Calu3 (cell line): Measurements from ENCODE around the gene UBE2G1. TPM values are rescaled to one million over a fixed set of nuclear protein-coding genes. Genes with fewer than 3 reads are reported as not detected.

ENCODE experiments used
- BruUV-seq: library from RNA; stranded (reverse); fragments of 400-500 nt; replicated peaks from 2 replicates; lab custom pipeline; 2021; lab: Mats Ljungman, UMichigan
- CTCF ChIA-PET: fragments of 300-600 bp; sonication (Branson Sonifier 250); formaldehyde crosslinking; loops from one replicate; lab custom pipeline; 2022; ENCODE audit warnings: antibody characterized with exemption; lab: Charles Lee
- DNase-seq: peaks from one replicate; pipeline ENCODE4 v3.0.0; 2022
- H3K27ac Mint-ChIP-seq: one replicate; pipeline ENCODE4 v1.8.0; 2022; ENCODE audit warnings: mixed read lengths; ENCODE audit not compliant: unreplicated experiment
- H3K27me3 Mint-ChIP-seq: one replicate; pipeline ENCODE4 v1.8.0; 2022; ENCODE audit warnings: mixed read lengths; ENCODE audit not compliant: unreplicated experiment
- H3K36me3 Mint-ChIP-seq: one replicate; pipeline ENCODE4 v1.8.0; 2022; ENCODE audit warnings: mild to moderate bottlenecking, moderate library complexity, mixed read lengths; ENCODE audit not compliant: insufficient read depth, unreplicated experiment
- H3K4me1 Mint-ChIP-seq: one replicate; pipeline ENCODE4 v1.8.0; 2022; ENCODE audit warnings: mild to moderate bottlenecking, low read depth, mixed read lengths; ENCODE audit not compliant: unreplicated experiment
- H3K4me3 Mint-ChIP-seq: one replicate; pipeline ENCODE4 v1.8.0; 2022; ENCODE audit warnings: mild to moderate bottlenecking, low read depth, moderate library complexity, mixed read lengths; ENCODE audit not compliant: unreplicated experiment
- H3K9me3 Mint-ChIP-seq: one replicate; pipeline ENCODE4 v1.8.0; 2022; ENCODE audit warnings: low read depth, mixed read lengths; ENCODE audit not compliant: unreplicated experiment
- intact Hi-C: fragments of 100-400 bp; cut with micrococcal nuclease; formaldehyde crosslinking; loops from one replicate; pipeline ENCODE4 v1.10.0; 2022; ENCODE audit not compliant: unreplicated experiment
- total RNA-seq: library from RNA; stranded (reverse); gene quantifications from 2 replicates; pipeline ENCODE4 v1.2.3, GENCODE V29; 2022
- TF ChIP-seq, protein P1 (sequence below): fragments of 200-600 bp; IDR thresholded peaks from one replicate; pipeline ENCODE4 v1.8.0; 2022; ENCODE audit warnings: antibody characterized with exemption; ENCODE audit not compliant: unreplicated experiment

Gene UBE2G1
- total RNA-seq, 1 experiment from 2014 or later = 52.0 TPM

DNA sequence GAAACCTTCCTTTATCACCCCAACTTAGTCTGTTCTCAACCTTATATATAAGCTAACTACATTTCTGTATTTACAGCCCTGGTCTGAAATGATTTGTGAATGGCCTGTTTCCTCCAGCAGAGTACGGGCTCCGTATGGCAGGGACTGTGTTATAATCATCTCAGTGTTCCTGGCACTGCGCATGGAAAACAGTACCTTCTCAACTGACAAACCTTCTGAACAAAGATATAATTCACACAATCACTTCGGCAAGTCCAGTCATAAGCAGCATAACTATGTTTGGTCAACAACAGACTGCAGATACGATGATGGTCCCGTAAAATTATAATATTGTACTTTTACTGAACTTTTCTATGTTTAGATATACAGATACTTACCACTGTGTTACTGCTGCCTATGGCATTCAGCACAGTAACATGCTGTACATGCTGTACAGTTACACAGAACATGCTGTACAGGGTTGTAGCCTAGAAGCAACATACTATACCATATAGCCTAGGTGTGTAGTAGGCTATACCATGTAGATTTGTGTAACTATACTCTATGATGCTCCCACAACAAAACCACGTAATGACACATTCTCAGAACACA is 132.7 kb downstream of the UBE2G1 start:
- no peaks in the 10 kb centered on the region for H3K4me1 Mint-ChIP-seq
- DNase-seq = no peak
- BruUV-seq = no TSS peak
- no peak overlapping the region for H3K4me3 Mint-ChIP-seq
- H3K27me3 Mint-ChIP-seq = no peaks in the 10 kb centered on the region
- no peaks in the 10 kb centered on the region for H3K9me3 Mint-ChIP-seq
- TF ChIP-seq, protein P1, sequence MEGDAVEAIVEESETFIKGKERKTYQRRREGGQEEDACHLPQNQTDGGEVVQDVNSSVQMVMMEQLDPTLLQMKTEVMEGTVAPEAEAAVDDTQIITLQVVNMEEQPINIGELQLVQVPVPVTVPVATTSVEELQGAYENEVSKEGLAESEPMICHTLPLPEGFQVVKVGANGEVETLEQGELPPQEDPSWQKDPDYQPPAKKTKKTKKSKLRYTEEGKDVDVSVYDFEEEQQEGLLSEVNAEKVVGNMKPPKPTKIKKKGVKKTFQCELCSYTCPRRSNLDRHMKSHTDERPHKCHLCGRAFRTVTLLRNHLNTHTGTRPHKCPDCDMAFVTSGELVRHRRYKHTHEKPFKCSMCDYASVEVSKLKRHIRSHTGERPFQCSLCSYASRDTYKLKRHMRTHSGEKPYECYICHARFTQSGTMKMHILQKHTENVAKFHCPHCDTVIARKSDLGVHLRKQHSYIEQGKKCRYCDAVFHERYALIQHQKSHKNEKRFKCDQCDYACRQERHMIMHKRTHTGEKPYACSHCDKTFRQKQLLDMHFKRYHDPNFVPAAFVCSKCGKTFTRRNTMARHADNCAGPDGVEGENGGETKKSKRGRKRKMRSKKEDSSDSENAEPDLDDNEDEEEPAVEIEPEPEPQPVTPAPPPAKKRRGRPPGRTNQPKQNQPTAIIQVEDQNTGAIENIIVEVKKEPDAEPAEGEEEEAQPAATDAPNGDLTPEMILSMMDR = no peak
- CTCF ChIA-PET = interaction anchor here (0.6 kb wide), 1 partner anchor 27 kb away, joined by 3 read pairs; no protein-coding TSS in a partner anchor
- intact Hi-C loops = no loop called here
- H3K27ac Mint-ChIP-seq = no peak overlapping the region
- H3K36me3 Mint-ChIP-seq = peaks cover 4% of the 10 kb centered on the region

DNA sequence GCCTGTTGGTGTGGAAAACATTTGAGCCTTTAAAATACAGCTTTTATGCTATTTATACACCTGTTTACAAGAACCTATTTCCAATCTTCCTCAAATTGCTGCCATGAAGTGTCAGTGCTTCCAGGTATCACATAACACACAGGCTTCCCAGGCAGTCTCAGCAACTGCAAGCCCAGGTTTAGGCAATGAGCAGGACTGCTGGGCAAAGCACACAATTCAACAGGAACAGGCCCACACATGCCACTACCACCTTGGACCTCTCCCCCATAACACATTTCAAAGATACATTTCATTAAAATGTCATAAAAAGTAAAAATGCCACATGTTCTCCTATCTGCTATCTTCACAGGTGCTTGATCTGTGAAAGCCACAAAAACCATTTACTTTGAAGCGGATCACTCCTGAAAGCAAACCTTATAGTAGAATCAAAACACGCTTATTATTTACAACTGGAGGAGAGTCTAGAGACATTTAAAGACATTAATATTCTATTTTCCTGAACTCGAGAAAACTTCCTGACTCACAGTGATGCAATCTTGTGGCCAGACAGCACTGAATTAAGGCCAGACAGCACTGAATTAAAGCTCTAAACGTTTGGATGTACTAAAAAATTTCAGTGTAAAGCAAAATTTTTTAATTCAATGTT is 134.2 kb downstream of the UBE2G1 start:
- Mint-ChIP-seq H3K9me3 (no peaks in the 10 kb centered on the region), H3K27ac (no peak overlapping the region), H3K4me1 (no peaks in the 10 kb centered on the region), H3K27me3 (no peaks in the 10 kb centered on the region), H3K36me3 (peaks cover 4% of the 10 kb centered on the region), H3K4me3 (no peak overlapping the region)
- CTCF ChIA-PET = no interaction called here
- no peak for DNase-seq
- intact Hi-C loops = no loop called here
- BruUV-seq = no TSS peak
- TF ChIP-seq, protein P1 = no peak

DNA sequence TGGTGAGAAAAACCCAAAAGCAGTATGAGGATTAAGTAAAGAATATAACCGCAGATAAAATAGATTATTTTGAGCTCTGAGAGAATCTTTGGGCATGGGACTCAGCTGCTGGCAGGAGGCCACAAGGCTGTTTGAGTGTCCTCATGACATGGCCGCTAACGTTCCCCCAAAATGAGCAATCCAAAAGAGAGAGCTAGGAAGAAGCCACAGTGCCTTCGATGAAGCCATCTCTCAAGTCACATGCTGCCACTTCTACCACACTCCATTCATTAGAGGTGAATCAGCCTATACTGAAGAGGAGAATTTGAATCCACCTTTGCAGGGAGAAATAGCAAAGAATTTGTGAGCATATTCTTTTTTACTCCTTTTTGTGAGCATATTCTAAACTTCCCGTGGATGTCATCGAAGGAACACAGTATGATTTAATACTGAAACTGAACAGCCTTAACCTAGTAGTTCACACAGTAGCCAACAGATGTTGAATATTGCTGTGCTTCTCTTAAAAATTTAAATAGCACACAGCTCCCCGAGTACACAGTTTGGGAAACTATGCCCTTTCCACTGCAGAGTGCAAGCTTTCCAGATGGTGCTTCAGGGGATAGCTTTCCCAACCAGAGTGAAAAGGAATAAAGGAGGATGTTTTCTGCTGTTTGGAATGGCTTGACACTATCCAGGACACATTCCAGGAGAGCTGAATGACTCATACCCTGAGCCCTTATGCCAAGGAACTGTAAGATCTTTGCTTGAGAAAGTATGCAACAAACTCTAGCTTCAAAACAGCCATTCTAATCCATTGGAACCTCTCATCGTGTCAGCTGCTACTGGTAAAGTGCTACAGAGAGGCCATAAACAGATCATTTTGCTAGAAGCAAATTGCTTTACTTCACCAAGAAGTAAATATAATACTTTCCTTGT is 136.6 kb downstream of the UBE2G1 start:
- TF ChIP-seq, protein P1 = no peak
- no peak for DNase-seq
- no TSS peak for BruUV-seq
- Mint-ChIP-seq H3K4me1 (no peaks in the 10 kb centered on the region), H3K4me3 (no peak overlapping the region), H3K27ac (no peak overlapping the region), H3K36me3 (peaks cover 4% of the 10 kb centered on the region), H3K27me3 (no peaks in the 10 kb centered on the region), H3K9me3 (no peaks in the 10 kb centered on the region)
- CTCF ChIA-PET = interaction anchor here (0.5 to 1.0 kb wide), 2 partner anchors 15 to 22 kb away, joined by 3 read pairs; no protein-coding TSS in a partner anchor
- intact Hi-C loops = no loop called here

DNA sequence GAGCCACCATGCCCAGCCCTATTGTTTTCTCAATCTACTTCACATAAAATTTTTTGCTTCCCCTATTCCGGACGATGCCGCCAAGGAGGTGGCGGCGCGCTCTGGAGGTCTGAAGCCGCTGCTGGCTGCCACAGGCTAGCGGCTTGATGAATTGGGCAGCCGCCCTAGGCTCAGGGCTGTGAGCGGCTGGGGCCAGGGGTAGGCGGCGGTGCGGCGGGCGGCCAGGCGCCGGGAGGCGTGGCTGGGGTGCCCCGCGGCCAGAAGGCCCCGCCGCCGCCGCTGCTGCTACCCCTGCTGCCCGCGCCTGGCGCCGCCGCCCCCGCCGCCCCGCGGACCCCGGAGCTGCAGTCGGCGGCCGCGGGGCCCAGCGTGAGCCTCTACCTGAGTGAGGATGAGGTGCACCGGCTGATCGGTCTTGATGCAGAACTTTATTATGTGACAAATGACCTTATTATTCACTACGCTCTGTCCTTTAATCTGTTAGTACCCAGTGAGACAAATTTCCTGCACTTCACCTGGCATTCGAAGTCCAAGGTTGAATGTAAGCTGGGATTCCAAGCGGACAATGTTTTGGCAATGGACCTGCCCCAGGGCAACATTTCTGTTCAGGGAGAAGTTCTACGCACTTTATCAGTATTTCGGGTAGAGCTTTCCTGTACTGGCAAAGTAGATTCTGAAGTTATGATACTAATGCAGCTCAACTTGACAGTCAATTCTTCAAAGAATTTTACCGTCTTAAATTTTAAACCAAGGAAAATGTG is 144.4 kb downstream of the UBE2G1 start:
- Mint-ChIP-seq H3K36me3 (no peaks in the 10 kb centered on the region), H3K9me3 (no peaks in the 10 kb centered on the region), H3K27ac (no peak overlapping the region), H3K4me3 (no peak overlapping the region), H3K27me3 (no peaks in the 10 kb centered on the region), H3K4me1 (no peaks in the 10 kb centered on the region)
- intact Hi-C loops = no loop called here
- TF ChIP-seq, protein P1 = no peak
- BruUV-seq = no TSS peak
- CTCF ChIA-PET = no interaction called here
- no peak for DNase-seq
